WTC11 (cell line): Measurements from ENCODE around the gene RIOK2. TPM values are rescaled to one million over a fixed set of nuclear protein-coding genes. Genes with fewer than 3 reads are reported as not detected.
A peak's percentile ranks its signal among the peaks of the same experiment; 100 is the strongest.

ENCODE experiments used
- ATAC-seq: fragments of 200-7000 bp; cut with Tn5 transposase; 2 replicates; pipeline ENCODE4 v1.10.0; 2021; ENCODE audit warnings: mild to moderate bottlenecking, moderate library complexity
- CTCF ChIA-PET: fragments of 300-600 bp; sonication (Branson Sonifier 250); formaldehyde crosslinking; loops from one replicate; lab custom pipeline; 2021; ENCODE audit warnings: antibody characterized with exemption; lab: Charles Lee
- POLR2A ChIA-PET: fragments of 350-600 bp; sonication (Branson Sonifier 250); formaldehyde crosslinking; loops from one replicate; lab custom pipeline; 2021; ENCODE audit warnings: antibody characterized with exemption; lab: Charles Lee
- DNase-seq: peaks from one replicate; pipeline ENCODE4 v3.0.0; 2021; ENCODE audit warnings: low spot score
- H3K27ac Mint-ChIP-seq: 2 replicates; pipeline ENCODE4 v1.8.0; 2021; ENCODE audit warnings: mixed read lengths
- H3K27me3 Mint-ChIP-seq: 2 replicates; pipeline ENCODE4 v1.8.0; 2021; ENCODE audit warnings: low read depth, mild to moderate bottlenecking, moderate library complexity, mixed read lengths
- H3K36me3 Mint-ChIP-seq: 2 replicates; pipeline ENCODE4 v1.8.0; 2021; ENCODE audit warnings: mixed read lengths
- H3K4me1 Mint-ChIP-seq: 2 replicates; pipeline ENCODE4 v1.8.0; 2022; ENCODE audit warnings: mixed read lengths
- H3K4me3 Mint-ChIP-seq: 2 replicates; pipeline ENCODE4 v1.8.0; 2021; ENCODE audit warnings: mild to moderate bottlenecking, moderate library complexity, mixed read lengths
- H3K9me3 Mint-ChIP-seq: 2 replicates; pipeline ENCODE4 v1.8.0; 2021; ENCODE audit warnings: mixed read lengths
- ATF3 ChIP-seq: sonication (generic); formaldehyde crosslinking; conservative IDR thresholded peaks from 2 replicates; pipeline ENCODE4 v1.8.1; 2022; ENCODE audit warnings: mild to moderate bottlenecking, missing genetic modification reagents
- CBFB ChIP-seq: sonication (generic); formaldehyde crosslinking; IDR thresholded peaks from 2 replicates; pipeline ENCODE4 v1.8.1; 2022; ENCODE audit warnings: mild to moderate bottlenecking, low read depth, missing genetic modification reagents
- CTCF ChIP-seq: fragments of 200-600 bp; IDR thresholded peaks from 2 replicates; pipeline ENCODE4 v1.8.0; 2022; ENCODE audit warnings: antibody characterized with exemption
- E2F5 ChIP-seq: sonication (generic); formaldehyde crosslinking; IDR thresholded peaks from 2 replicates; pipeline ENCODE4 v1.8.1; 2022; ENCODE audit warnings: mild to moderate bottlenecking, moderate library complexity, missing genetic modification reagents
- GABPB1 ChIP-seq: sonication (generic); formaldehyde crosslinking; IDR thresholded peaks from 2 replicates; pipeline ENCODE4 v1.8.1; 2023; ENCODE audit warnings: mild to moderate bottlenecking, missing genetic modification reagents
- GTF2I ChIP-seq: fragments of 250-450 bp; sonication (Bioruptor Pico); conservative IDR thresholded peaks from 2 replicates; pipeline ENCODE4 v1.4.0; 2021; ENCODE audit warnings: mild to moderate bottlenecking
- NFATC4 ChIP-seq: fragments of 250-450 bp; sonication (Bioruptor Pico); IDR thresholded peaks from 2 replicates; pipeline ENCODE4 v1.9.0; 2021; ENCODE audit warnings: mild to moderate bottlenecking
- NR2C2 ChIP-seq: sonication (generic); formaldehyde crosslinking; IDR thresholded peaks from 2 replicates; pipeline ENCODE4 v1.8.0; 2022; ENCODE audit warnings: mild to moderate bottlenecking, missing genetic modification reagents
- RORB ChIP-seq: fragments of 250-450 bp; sonication (Bioruptor Pico); IDR thresholded peaks from 2 replicates; pipeline ENCODE4 v1.9.0; 2021; ENCODE audit warnings: mild to moderate bottlenecking
- SMAD3 ChIP-seq: sonication (generic); formaldehyde crosslinking; IDR thresholded peaks from 2 replicates; pipeline ENCODE4 v1.8.0; 2022; ENCODE audit warnings: missing genetic modification reagents, mild to moderate bottlenecking, borderline replicate concordance
- SP1 ChIP-seq: sonication (generic); formaldehyde crosslinking; conservative IDR thresholded peaks from 2 replicates; pipeline ENCODE4 v1.8.1; 2022; ENCODE audit warnings: missing genetic modification reagents
- ZNF121 ChIP-seq: sonication (generic); formaldehyde crosslinking; IDR thresholded peaks from 2 replicates; pipeline ENCODE4 v1.8.0; 2023; ENCODE audit warnings: missing genetic modification reagents
- ZNF263 ChIP-seq: sonication (generic); formaldehyde crosslinking; IDR thresholded peaks from 2 replicates; pipeline ENCODE4 v1.8.1; 2022; ENCODE audit warnings: low read depth, mild to moderate bottlenecking, moderate library complexity, missing genetic modification reagents
- total RNA-seq: library from RNA; stranded (reverse); gene quantifications from 3 replicates; pipeline ENCODE4 v1.2.3, GENCODE V29; 2021
- TF ChIP-seq, protein P1 (sequence below): sonication (generic); formaldehyde crosslinking; conservative IDR thresholded peaks from 2 replicates; pipeline ENCODE4 v1.8.1; 2023; ENCODE audit warnings: mild to moderate bottlenecking, low read depth, missing genetic modification reagents, moderate library complexity

Gene RIOK2
- total RNA-seq, 1 experiment from 2014 or later: 35.2 TPM

- TF ChIP-seq NFATC4: no peak
- no peak for TF ChIP-seq ATF3
- no peak for TF ChIP-seq SP1 (CRISPR knock-in tag)
- no peak for TF ChIP-seq SMAD3
These were observed 18.2 kb downstream of the RIOK2 start (continued) for GRCh38 chr5:97164846-97165245.

- Mint-ChIP-seq H3K27me3 (no peaks in the 10 kb centered on the region), H3K9me3 (peaks cover under 1% of the 10 kb centered on the region; the same call in 1 of the 2 replicates), H3K4me3 (no peak overlapping the region), H3K27ac (no peak overlapping the region), H3K36me3 (peaks cover 47% of the 10 kb centered on the region), H3K4me1 (no peaks in the 10 kb centered on the region)
- no peak for DNase-seq
- ChIA-PET CTCF (interaction anchor here (2.1 kb wide), 1 partner anchor 120 kb away, joined by 5 read pairs; no protein-coding TSS in a partner anchor), POLR2A (no interaction called here)
- ATAC-seq: no peak
- no peak for TF ChIP-seq RORB (CRISPR knock-in tag)
- TF ChIP-seq ZNF121 (CRISPR knock-in tag): peak; percentile 84; the same call in 1 of the 2 replicates
- TF ChIP-seq, protein P1, sequence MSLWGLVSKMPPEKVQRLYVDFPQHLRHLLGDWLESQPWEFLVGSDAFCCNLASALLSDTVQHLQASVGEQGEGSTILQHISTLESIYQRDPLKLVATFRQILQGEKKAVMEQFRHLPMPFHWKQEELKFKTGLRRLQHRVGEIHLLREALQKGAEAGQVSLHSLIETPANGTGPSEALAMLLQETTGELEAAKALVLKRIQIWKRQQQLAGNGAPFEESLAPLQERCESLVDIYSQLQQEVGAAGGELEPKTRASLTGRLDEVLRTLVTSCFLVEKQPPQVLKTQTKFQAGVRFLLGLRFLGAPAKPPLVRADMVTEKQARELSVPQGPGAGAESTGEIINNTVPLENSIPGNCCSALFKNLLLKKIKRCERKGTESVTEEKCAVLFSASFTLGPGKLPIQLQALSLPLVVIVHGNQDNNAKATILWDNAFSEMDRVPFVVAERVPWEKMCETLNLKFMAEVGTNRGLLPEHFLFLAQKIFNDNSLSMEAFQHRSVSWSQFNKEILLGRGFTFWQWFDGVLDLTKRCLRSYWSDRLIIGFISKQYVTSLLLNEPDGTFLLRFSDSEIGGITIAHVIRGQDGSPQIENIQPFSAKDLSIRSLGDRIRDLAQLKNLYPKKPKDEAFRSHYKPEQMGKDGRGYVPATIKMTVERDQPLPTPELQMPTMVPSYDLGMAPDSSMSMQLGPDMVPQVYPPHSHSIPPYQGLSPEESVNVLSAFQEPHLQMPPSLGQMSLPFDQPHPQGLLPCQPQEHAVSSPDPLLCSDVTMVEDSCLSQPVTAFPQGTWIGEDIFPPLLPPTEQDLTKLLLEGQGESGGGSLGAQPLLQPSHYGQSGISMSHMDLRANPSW (CRISPR knock-in tag): no peak
- no peak for TF ChIP-seq E2F5 (CRISPR knock-in tag)
- TF ChIP-seq ZNF263 (CRISPR knock-in tag): no peak
- TF ChIP-seq GTF2I: 0 out of 2 replicates have a peak, but pooled peaks have one; percentile 53
- no peak for TF ChIP-seq NR2C2 (CRISPR knock-in tag)
These were observed 19.2 kb downstream of the RIOK2 start for GRCh38 chr5:97163790-97164285.

DNA sequence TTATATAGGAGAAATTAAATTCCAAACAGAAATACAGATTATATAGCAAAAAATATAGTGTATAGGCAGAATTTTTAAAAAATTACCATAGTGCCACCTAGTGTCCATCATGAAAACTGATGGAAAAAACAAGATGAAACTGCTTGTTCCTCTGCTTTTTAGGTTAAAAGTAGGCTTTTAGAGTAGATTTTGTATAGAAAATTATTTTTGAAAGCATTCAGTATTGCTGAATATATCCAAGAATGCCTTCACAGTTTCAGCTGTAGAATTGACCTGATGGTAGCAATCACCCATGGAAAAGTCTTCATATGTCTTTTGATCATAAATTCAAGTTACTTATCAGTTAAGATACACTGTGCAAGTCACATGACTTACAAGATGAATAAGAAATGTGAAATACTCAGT lies 19.7 kb downstream of the RIOK2 start:
- H3K4me3 Mint-ChIP-seq: no peak overlapping the region
- TF ChIP-seq CTCF: peak; percentile 69
- TF ChIP-seq CBFB (CRISPR knock-in tag): no peak
- TF ChIP-seq GABPB1: no peak
- TF ChIP-seq, all 79 proteins: peak for 1
- ChIA-PET POLR2A (no interaction called here), CTCF (interaction anchor here (2.1 kb wide), 1 partner anchor 120 kb away, joined by 5 read pairs; no protein-coding TSS in a partner anchor)
- no peak overlapping the region for H3K27ac Mint-ChIP-seq
- peaks cover 43% of the 10 kb centered on the region for H3K36me3 Mint-ChIP-seq
- DNase-seq: no peak
- H3K9me3 Mint-ChIP-seq: peaks cover 5% of the 10 kb centered on the region
- ATAC-seq: no peak
- H3K27me3 Mint-ChIP-seq: no peaks in the 10 kb centered on the region
- no peaks in the 10 kb centered on the region for H3K4me1 Mint-ChIP-seq

DNA sequence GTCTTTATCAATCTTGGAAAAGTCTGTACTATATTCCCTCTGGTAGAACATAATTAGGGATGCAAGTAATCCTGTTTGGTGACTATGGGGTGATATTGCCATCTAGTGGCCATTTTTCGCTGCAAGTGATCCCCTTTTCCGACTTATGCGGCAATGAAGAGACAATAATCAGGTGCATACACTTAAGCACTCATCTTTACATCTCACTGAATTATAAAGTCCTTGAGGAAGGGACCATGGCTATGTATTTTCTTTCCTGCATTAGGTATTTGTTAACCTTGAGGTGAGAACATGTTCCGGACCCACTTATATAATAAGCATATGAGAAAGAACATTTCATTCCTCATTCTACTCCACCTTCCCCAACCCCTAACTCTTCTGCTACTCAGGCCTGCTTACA lies 21.0 kb downstream of the RIOK2 start:
- DNase-seq: peak; percentile 66
- Mint-ChIP-seq H3K36me3 (peaks cover 42% of the 10 kb centered on the region), H3K27ac (no peak overlapping the region), H3K4me3 (no peak overlapping the region), H3K9me3 (peaks cover 19% of the 10 kb centered on the region), H3K27me3 (no peaks in the 10 kb centered on the region), H3K4me1 (no peaks in the 10 kb centered on the region)
- ATAC-seq: peak; percentile 70
- POLR2A ChIA-PET: no interaction called here
- CTCF ChIA-PET: interaction anchor here (0.6 to 2.5 kb wide), 9 partner anchors 20 to 409 kb away, joined by 3 to 12 read pairs (median 5); partner anchors contain the start of gene LIX1
- TF ChIP-seq GTF2I: no peak
- TF ChIP-seq CTCF: peak; percentile 63
